ENCODE measurements around the gene LHX1.

LHX1 gene

GRCh38 chr17:36894925-36895324 is 42.4 kb upstream of the LHX1 start:
- H3K27ac ChIP-seq (ENCODE audit: low read length), result no peak overlapping the region
- ATAC-seq (ENCODE audit: insufficient read depth, low read depth) (no peak), DNase-seq (no peak)
- TF ChIP-seq CTCF (IDR thresholded peaks at IDR 0.05; ENCODE audit: borderline replicate concordance, extremely low read depth, low read length, poor library complexity, severe bottlenecking) (no peak), EZH2 (IDR thresholded peaks at IDR 0.05; ENCODE audit: borderline replicate concordance, low read depth, low read length, severe bottlenecking) (no peak)
- no peak overlapping the region for H3K4me3 ChIP-seq (ENCODE audit: low read depth in 1 of 2, low read length in 2 of 2)
- no peaks in the 10 kb centered on the region for H3K9me3 ChIP-seq (ENCODE audit: insufficient read depth, low read length, severe bottlenecking)
- H3K4me1 ChIP-seq (ENCODE audit: insufficient read depth, low read length), result no peaks in the 10 kb centered on the region
- no peaks in the 10 kb centered on the region for H3K79me2 ChIP-seq (ENCODE audit: insufficient read depth, low read length)
- H2AFZ ChIP-seq (ENCODE audit: low read depth, low read length), result no peak overlapping the region
- no peaks in the 10 kb centered on the region for H4K20me1 ChIP-seq (ENCODE audit: insufficient read depth, low read length)
- H3K4me2 ChIP-seq (ENCODE audit: insufficient read depth, low read length), result no peak overlapping the region
- H3K36me3 ChIP-seq (ENCODE audit: insufficient read depth, low read length), result no peaks in the 10 kb centered on the region
- H3K9ac ChIP-seq (ENCODE audit: low read depth, low read length), result no peak overlapping the region
- peaks cover 16% of the 10 kb centered on the region for H3K27me3 ChIP-seq (ENCODE audit: insufficient read depth, low read length, poor library complexity)

DNA sequence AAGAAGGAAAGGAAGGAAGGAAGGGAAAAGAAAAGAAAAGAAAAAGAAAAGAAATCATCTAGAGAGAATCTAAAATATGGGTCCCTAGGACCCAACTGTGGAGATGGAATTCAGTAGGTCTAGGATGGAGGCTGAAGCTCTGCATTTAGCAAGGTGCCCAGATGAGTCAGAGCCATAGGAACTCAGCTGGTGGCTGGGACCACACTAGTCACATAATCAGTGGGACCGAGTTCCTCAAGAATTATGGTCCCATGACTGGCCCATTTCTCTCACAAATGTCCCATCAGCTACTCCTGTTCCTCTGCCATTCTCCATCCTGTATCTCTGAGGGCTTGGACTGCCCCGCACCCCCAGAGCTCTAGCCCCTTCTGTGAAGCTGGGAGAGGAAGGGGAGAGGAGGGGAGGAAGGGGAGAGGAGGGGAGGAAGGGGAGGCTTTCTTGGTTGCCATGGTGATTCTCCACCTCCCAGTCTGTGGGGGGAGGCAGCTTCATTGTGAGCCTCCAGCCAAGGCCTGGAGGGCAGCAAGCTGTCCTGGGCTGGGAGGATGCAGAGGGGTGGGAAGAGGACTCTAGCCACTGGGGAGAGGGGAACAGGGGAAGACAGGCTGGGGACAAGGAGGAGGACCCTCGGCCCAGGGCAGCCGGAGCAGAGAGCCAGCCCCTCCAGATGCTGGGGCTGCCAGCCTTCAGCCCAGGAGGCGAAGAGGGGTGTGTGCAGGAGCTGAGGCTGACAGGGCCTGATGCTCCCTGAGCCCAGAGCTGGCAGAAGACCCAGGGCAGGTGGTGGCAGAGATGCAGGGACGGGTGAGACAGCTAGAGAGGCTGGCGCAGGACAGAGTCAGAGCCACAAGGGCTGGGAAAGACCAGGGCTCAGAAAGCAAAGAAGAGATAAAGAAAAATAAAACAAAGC is 37.8 kb upstream of the LHX1 start:
- H3K27ac ChIP-seq (ENCODE audit: low read length), result no peak overlapping the region
- no peaks in the 10 kb centered on the region for H3K36me3 ChIP-seq (ENCODE audit: insufficient read depth, low read length)
- H3K79me2 ChIP-seq (ENCODE audit: insufficient read depth, low read length), result no peaks in the 10 kb centered on the region
- DNase-seq (peak; percentile 5), ATAC-seq (ENCODE audit: insufficient read depth, low read depth) (no peak)
- no peak overlapping the region for H2AFZ ChIP-seq (ENCODE audit: low read depth, low read length)
- no peak for TF ChIP-seq EZH2 (IDR thresholded peaks at IDR 0.05; ENCODE audit: borderline replicate concordance, low read depth, low read length, severe bottlenecking)
- no peak for TF ChIP-seq CTCF (IDR thresholded peaks at IDR 0.05; ENCODE audit: borderline replicate concordance, extremely low read depth, low read length, poor library complexity, severe bottlenecking)
- no peak overlapping the region for H3K4me3 ChIP-seq (ENCODE audit: low read depth in 1 of 2, low read length in 2 of 2)
- H3K9ac ChIP-seq (ENCODE audit: low read depth, low read length), result no peak overlapping the region
- H3K4me1 ChIP-seq (ENCODE audit: insufficient read depth, low read length), result no peaks in the 10 kb centered on the region
- no peaks in the 10 kb centered on the region for H3K9me3 ChIP-seq (ENCODE audit: insufficient read depth, low read length, severe bottlenecking)
- H3K27me3 ChIP-seq (ENCODE audit: insufficient read depth, low read length, poor library complexity), result peaks cover 13% of the 10 kb centered on the region
- no peaks in the 10 kb centered on the region for H4K20me1 ChIP-seq (ENCODE audit: insufficient read depth, low read length)
- no peak overlapping the region for H3K4me2 ChIP-seq (ENCODE audit: insufficient read depth, low read length)

DNA sequence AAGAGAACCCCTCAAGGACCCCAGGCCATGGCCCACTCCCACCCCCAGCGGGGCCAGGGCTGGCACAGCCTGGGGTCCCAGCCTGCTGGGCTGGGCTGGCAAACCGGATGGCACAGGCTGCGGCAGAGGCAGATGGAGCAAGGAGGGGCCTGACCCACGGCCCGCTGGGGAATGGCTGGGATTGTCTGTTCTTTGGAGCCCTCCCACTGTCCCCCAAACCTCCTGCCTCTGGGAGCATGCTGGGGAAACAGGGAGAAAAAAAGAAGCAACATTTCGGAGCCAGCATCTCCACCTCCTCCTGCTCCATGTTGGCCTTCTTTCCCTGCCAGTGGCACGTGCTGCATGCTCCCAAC is 37.1 kb upstream of the LHX1 start:
- no peaks in the 10 kb centered on the region for H3K36me3 ChIP-seq (ENCODE audit: insufficient read depth, low read length)
- TF ChIP-seq EZH2 (IDR thresholded peaks at IDR 0.05; ENCODE audit: borderline replicate concordance, low read depth, low read length, severe bottlenecking), result no peak
- no peak for TF ChIP-seq CTCF (IDR thresholded peaks at IDR 0.05; ENCODE audit: borderline replicate concordance, extremely low read depth, low read length, poor library complexity, severe bottlenecking)
- no peak overlapping the region for H3K4me3 ChIP-seq (ENCODE audit: low read depth in 1 of 2, low read length in 2 of 2)
- H3K9ac ChIP-seq (ENCODE audit: low read depth, low read length), result no peak overlapping the region
- H3K9me3 ChIP-seq (ENCODE audit: insufficient read depth, low read length, severe bottlenecking), result no peaks in the 10 kb centered on the region
- no peak for DNase-seq
- no peak overlapping the region for H2AFZ ChIP-seq (ENCODE audit: low read depth, low read length)
- H3K4me1 ChIP-seq (ENCODE audit: insufficient read depth, low read length), result no peaks in the 10 kb centered on the region
- H4K20me1 ChIP-seq (ENCODE audit: insufficient read depth, low read length), result no peaks in the 10 kb centered on the region
- ATAC-seq (ENCODE audit: insufficient read depth, low read depth), result no peak
- peaks cover 11% of the 10 kb centered on the region for H3K27me3 ChIP-seq (ENCODE audit: insufficient read depth, low read length, poor library complexity)
- H3K27ac ChIP-seq (ENCODE audit: low read length), result no peak overlapping the region
- H3K79me2 ChIP-seq (ENCODE audit: insufficient read depth, low read length), result no peaks in the 10 kb centered on the region
- no peak overlapping the region for H3K4me2 ChIP-seq (ENCODE audit: insufficient read depth, low read length)

All from DND-41 (cell line).